ENCODE results near the gene PSMD8. TPM values are rescaled to one million over a fixed set of nuclear protein-coding genes. Genes with fewer than 3 reads are reported as not detected.
"Not testable (repeated sequence)": the region's sequence is repeated elsewhere in the genome, so short reads cannot be mapped to it uniquely, and the experiment has no call there.

Gene PSMD8
- polyA plus RNA-seq, 1 donor, result 138 TPM

DNA sequence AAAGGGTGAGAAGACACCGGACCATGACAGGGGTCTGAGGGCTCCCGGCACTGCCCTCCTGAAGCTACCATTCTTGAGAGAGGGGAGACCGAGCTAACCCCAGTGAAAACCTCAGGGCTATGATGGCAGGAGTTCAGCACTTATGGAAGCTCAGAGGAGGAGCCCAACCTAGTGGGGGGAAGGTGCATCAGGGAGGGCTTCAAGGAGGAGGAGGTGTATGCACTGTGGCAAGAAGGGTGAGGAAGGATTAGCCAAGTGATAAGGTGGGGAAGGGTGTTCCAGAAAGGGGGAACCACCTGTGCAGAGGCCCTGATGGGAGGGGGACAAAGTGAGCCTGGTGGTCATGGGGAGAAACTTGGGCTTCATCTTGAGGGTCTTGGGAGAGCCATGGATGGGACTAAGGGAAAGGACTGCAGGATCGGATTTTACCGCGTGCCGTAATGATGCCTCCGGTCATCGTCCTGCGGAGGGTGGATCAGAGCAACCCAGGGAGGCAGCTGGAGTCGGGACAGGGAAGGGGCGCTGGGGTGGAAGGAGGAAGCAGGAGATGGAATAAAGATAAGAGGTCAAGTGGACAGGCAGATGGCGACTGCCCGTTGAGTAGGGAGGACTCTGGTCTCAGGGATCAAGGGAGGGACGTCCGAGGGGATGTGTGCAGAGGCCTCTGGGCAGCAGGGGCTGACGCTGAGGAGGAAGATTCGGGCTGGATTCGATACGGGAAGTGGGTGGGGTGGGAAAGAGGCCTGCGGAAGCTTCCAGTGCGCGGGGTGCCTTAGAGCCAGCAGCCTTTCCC is 13.3 kb upstream of the PSMD8 start:
- no CpG with 5 or more reads among the region's 23 CpGs for WGBS (ENCODE audit: insufficient coverage, low lambda C conversion rate)
- H3K27ac ChIP-seq (ENCODE audit: low read length), result no peak overlapping the region

DNA sequence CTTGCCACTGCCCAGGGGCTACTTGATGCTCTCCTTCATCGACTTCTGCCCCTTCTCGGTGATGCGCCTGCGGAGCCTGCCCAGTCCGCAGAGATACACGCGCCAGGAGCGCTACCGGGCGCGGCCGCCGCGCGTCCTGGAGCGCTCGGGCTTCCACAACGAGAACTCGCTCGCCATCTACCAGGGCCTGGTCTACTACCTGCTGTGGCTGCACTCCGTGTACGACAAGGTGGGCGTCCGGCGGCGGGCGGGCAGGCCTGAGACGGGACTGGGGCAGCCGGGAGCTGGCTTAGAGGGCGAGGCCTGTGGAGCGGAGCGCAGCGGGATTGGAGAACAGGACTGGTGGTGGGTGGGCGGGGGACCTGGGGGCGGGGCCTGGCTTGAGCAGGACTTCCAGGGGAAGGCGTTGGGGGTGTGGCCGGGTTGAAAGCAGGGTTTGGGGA is 12.7 kb upstream of the PSMD8 start:
- peaks cover 47% of the 10 kb centered on the region for H3K27me3 ChIP-seq (ENCODE audit: control insufficient read depth, insufficient read depth, low read length)
- H3K4me1 ChIP-seq (ENCODE audit: control insufficient read depth, insufficient read depth, low read length), result peaks cover 9% of the 10 kb centered on the region
- H3K4me3 ChIP-seq (ENCODE audit: low read length), result peak overlapping the region; percentile 55
- no peaks in the 10 kb centered on the region for H3K36me3 ChIP-seq (ENCODE audit: control insufficient read depth, insufficient read depth, low read length)
- H3K9me3 ChIP-seq (ENCODE audit: control insufficient read depth, low read depth, low read length), result peaks cover 4% of the 10 kb centered on the region
- H3K27ac ChIP-seq (ENCODE audit: low read length), result no peak overlapping the region
- WGBS (ENCODE audit: insufficient coverage, low lambda C conversion rate), result no CpG with 5 or more reads among the region's 37 CpGs
- peak; percentile 32 to 71 for DNase-seq

More for the DNA sequence above, 13.3 kb upstream of the PSMD8 start:
- H3K36me3 ChIP-seq (ENCODE audit: control insufficient read depth, insufficient read depth, low read length), result no peaks in the 10 kb centered on the region
- H3K4me3 ChIP-seq (ENCODE audit: low read length), result peak overlapping the region; percentile 40
- peaks cover 4% of the 10 kb centered on the region for H3K9me3 ChIP-seq (ENCODE audit: control insufficient read depth, low read depth, low read length)
- DNase-seq, result no peak
- peaks cover 53% of the 10 kb centered on the region for H3K27me3 ChIP-seq (ENCODE audit: control insufficient read depth, insufficient read depth, low read length)
- peaks cover 9% of the 10 kb centered on the region for H3K4me1 ChIP-seq (ENCODE audit: control insufficient read depth, insufficient read depth, low read length)

DNA sequence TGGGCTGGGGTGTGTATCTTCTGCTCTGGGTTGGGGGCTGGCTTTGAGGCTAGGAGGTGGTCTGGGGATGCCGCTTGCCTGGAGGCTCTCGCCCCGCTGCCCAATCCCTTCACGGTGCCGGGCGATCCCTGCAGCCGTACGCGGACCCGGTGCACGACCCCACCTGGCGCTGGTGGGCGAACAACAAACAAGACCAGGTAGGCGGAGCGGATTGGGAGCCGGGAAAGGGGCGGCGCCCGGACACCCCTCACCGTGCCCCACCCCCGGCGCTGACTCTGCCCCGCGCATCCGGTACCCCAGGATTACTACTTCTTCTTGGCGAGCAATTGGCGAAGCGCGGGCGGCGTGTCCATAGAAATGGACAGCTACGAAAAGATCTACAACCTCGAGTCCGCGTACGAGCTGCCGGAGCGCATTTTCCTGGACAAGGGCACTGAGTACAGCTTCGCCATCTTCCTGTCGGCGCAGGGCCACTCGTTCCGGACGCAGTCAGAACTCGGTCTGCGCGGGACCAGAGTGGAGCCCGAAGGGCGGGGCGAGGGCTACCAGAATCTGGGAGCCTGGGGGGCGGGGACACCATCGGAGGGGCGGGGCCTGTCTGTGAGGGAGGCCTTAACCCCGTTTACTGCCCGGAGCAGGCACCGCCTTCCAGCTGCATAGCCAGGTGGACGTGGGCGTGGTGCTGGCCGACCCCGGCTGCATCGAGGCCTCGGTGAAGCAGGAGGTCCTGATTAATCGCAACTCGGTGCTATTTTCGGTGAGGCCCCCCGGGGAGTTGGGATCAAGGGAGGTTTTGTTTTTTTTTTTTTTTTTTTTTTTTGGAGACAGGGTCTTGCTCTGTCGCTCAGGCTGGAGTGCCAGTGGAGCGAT is 12.1 kb upstream of the PSMD8 start:
- no peak overlapping the region for H3K27ac ChIP-seq (ENCODE audit: low read length)
- H3K9me3 ChIP-seq (ENCODE audit: control insufficient read depth, low read depth, low read length), result peaks cover 4% of the 10 kb centered on the region
- DNase-seq, result peak; percentile 29 to 57
- H3K36me3 ChIP-seq (ENCODE audit: control insufficient read depth, insufficient read depth, low read length), result no peaks in the 10 kb centered on the region
- H3K27me3 ChIP-seq (ENCODE audit: control insufficient read depth, insufficient read depth, low read length), result peaks cover 41% of the 10 kb centered on the region
- no CpG with 5 or more reads among the region's 68 CpGs for WGBS (ENCODE audit: insufficient coverage, low lambda C conversion rate)
- H3K4me3 ChIP-seq (ENCODE audit: low read length), result peak overlapping the region; percentile 55
- H3K4me1 ChIP-seq (ENCODE audit: control insufficient read depth, insufficient read depth, low read length), result peaks cover 9% of the 10 kb centered on the region

DNA sequence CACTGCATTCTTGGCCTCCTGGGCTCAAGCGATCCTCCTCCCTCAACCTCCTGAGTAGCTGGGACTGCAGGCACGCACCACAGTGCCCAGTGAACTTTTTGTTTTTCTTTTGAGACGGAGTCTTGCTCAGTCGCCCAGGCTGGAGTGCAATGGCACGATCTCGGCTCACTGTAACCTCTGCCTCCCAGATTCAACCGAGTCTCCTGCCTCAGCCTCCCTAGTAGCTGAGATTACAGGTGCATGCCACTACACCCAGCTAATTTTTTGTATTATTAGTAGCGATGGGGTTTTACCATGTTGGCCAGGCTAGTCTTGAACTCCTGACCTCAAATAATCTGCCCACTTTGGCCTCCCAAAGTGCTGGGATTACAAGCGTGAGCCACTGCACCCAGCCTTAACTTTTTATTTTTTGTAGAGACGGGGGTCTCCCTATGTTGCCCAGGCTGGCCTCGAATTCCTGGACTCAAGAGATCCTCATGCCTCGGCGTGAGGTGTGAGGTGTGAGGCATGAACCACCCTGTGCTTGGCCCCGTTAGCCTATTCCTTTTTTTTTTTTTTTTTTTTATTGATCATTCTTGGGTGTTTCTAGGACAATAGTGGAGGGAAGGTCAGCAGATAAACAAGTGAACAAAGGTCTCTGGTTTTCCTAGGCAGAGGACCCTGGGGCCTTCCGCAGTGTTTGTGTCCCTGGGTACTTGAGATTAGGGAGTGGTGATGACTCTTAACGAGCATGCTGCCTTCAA is 11.3 kb upstream of the PSMD8 start:
- not testable (repeated sequence) for H3K4me3 ChIP-seq (ENCODE audit: low read length); H3K36me3 ChIP-seq (ENCODE audit: control insufficient read depth, insufficient read depth, low read length); DNase-seq; H3K9me3 ChIP-seq (ENCODE audit: control insufficient read depth, low read depth, low read length); H3K4me1 ChIP-seq (ENCODE audit: control insufficient read depth, insufficient read depth, low read length); H3K27ac ChIP-seq (ENCODE audit: low read length)
- WGBS (ENCODE audit: insufficient coverage, low lambda C conversion rate), result no CpG with 5 or more reads among the region's 16 CpGs
- H3K27me3 ChIP-seq (ENCODE audit: control insufficient read depth, insufficient read depth, low read length), result peaks cover 37% of the 10 kb centered on the region

DNA sequence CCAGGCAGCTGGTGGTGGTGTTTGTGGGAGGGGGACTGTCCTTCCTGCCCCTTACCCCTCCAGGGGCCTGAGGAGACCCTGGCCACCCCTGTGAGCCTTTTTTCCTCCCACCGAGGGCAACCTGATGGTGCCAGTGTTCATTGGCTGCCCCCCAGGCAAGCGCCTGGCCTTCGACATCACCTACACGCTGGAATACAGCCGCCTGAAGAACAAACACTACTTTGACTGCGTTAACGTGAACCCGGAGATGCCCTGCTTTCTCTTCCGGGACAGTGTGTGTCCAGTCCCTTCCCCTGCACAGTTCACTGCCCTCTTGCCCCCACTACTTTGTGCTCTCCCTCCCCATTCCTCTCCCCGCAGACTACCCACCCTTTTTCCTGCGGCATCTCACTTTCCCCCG is 7.3 kb upstream of the PSMD8 start:
- Histone ChIP-seq H3K9me3 (ENCODE audit: control insufficient read depth, low read depth, low read length) (peaks cover 4% of the 10 kb centered on the region), H3K27me3 (ENCODE audit: control insufficient read depth, insufficient read depth, low read length) (peaks cover 1% of the 10 kb centered on the region), H3K4me1 (ENCODE audit: control insufficient read depth, insufficient read depth, low read length) (peaks cover 7% of the 10 kb centered on the region), H3K27ac (ENCODE audit: low read length) (no peak overlapping the region), H3K36me3 (ENCODE audit: control insufficient read depth, insufficient read depth, low read length) (no peaks in the 10 kb centered on the region), H3K4me3 (ENCODE audit: low read length) (no peak overlapping the region)
- 58% methylated on average over 3 of the region's 12 CpGs for WGBS (ENCODE audit: insufficient coverage, low lambda C conversion rate)
- DNase-seq, result no peak

DNA sequence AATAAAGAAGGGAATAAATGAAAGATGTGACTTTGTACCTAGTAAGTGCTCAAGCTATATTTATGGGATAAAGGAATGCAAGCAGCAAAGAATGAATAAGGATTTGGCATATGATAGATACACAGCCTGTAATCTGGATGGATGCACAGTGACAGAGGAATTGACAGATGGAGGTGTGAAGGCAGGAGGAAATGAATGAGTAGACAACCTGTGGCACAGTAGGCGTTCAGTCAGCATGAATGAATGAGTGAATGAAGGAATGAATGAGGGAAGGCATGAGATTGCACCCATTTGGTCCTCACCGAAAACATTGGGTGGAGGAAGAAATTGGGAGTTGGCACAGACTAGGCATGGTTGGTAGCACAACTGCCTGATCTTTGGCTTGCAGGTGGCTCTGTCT is 4.8 kb upstream of the PSMD8 start:
- H3K9me3 ChIP-seq (ENCODE audit: control insufficient read depth, low read depth, low read length), result peaks cover 1% of the 10 kb centered on the region
- H3K27ac ChIP-seq (ENCODE audit: low read length), result no peak overlapping the region
- no CpG with 5 or more reads among the region's 2 CpGs for WGBS (ENCODE audit: insufficient coverage, low lambda C conversion rate)
- H3K4me1 ChIP-seq (ENCODE audit: control insufficient read depth, insufficient read depth, low read length), result no peaks in the 10 kb centered on the region
- no peak for DNase-seq
- H3K27me3 ChIP-seq (ENCODE audit: control insufficient read depth, insufficient read depth, low read length), result no peaks in the 10 kb centered on the region
- H3K4me3 ChIP-seq (ENCODE audit: low read length), result no peak overlapping the region
- H3K36me3 ChIP-seq (ENCODE audit: control insufficient read depth, insufficient read depth, low read length), result no peaks in the 10 kb centered on the region

DNA sequence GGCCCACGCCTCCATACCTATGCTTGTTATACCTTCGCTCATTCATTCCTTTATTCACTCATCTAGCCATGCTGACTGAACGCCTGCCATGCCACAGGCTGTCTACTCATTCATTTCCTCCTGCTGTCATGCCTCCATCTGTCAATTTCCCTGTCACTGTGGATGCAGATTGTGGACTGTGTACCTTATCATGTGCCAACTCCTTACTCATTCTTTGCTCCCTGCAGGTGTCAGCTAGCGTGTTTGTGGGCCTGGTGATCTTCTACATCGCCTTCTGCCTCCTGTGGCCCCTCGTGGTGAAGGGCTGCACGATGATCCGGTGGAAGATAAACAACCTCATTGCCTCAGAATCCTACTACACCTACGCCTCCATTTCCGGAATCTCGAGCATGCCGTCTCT is 4.1 kb upstream of the PSMD8 start:
- H3K4me3 ChIP-seq (ENCODE audit: low read length), result no peak overlapping the region
- no peaks in the 10 kb centered on the region for H3K9me3 ChIP-seq (ENCODE audit: control insufficient read depth, low read depth, low read length)
- DNase-seq, result no peak
- H3K27me3 ChIP-seq (ENCODE audit: control insufficient read depth, insufficient read depth, low read length), result no peaks in the 10 kb centered on the region
- no peaks in the 10 kb centered on the region for H3K36me3 ChIP-seq (ENCODE audit: control insufficient read depth, insufficient read depth, low read length)
- no CpG with 5 or more reads among the region's 12 CpGs for WGBS (ENCODE audit: insufficient coverage, low lambda C conversion rate)
- H3K4me1 ChIP-seq (ENCODE audit: control insufficient read depth, insufficient read depth, low read length), result peaks cover under 1% of the 10 kb centered on the region
- no peak overlapping the region for H3K27ac ChIP-seq (ENCODE audit: low read length)

DNA sequence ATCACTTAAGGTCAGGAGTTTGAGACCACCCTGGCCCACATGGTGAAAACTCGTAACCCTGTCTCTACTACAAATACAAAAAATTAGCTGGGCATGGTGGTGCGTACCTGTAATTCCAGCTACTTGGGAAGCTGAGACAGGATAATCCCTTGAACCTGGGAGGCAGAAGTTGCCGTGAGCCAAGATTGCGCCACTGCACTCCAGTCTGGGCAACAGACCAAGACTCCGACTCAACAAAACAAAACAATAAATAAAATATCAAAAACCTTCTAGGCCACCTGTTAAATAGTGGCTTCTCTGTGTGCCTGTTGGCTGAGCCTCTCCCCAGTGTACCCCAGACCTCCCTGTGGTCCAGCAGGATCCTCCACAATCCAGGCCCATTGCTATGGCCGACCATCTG is 3.3 kb upstream of the PSMD8 start:
- H3K27me3 ChIP-seq (ENCODE audit: control insufficient read depth, insufficient read depth, low read length), result no peaks in the 10 kb centered on the region
- no peaks in the 10 kb centered on the region for H3K9me3 ChIP-seq (ENCODE audit: control insufficient read depth, low read depth, low read length)
- H3K4me1 ChIP-seq (ENCODE audit: control insufficient read depth, insufficient read depth, low read length), result peaks cover 8% of the 10 kb centered on the region
- no CpG with 5 or more reads among the region's 6 CpGs for WGBS (ENCODE audit: insufficient coverage, low lambda C conversion rate)
- no peak overlapping the region for H3K27ac ChIP-seq (ENCODE audit: low read length)
- H3K36me3 ChIP-seq (ENCODE audit: control insufficient read depth, insufficient read depth, low read length), result peaks cover 1% of the 10 kb centered on the region
- H3K4me3 ChIP-seq (ENCODE audit: low read length), result no peak overlapping the region
- DNase-seq, result no peak

DNA sequence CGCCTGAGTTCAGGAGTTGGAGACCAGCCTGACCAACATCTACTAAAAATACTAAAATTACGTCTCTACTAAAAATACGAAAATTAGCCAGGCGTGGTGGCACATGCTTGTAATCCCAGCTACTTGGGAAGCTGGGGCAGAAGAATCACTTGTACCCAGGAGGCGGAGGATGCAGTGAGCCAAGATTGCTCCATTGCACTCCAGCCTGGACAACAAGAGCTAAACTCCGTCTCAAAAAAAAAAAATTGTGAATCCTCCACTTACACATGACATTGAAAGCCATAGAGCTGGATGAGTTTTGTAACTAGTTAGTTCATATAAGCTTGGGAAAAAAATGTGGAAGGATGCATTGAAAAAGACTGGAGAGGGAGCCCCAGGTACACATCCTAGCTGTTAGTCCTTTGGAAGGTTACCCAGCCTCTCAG is 452 bp upstream of the PSMD8 start:
- DNase-seq, result no peak
- no CpG with 5 or more reads among the region's 6 CpGs for WGBS (ENCODE audit: insufficient coverage, low lambda C conversion rate)
- peak overlapping the region; percentile 49 for H3K4me3 ChIP-seq (ENCODE audit: low read length)
- peaks cover 17% of the 10 kb centered on the region for H3K36me3 ChIP-seq (ENCODE audit: control insufficient read depth, insufficient read depth, low read length)
- H3K9me3 ChIP-seq (ENCODE audit: control insufficient read depth, low read depth, low read length), result no peaks in the 10 kb centered on the region
- peaks cover 11% of the 10 kb centered on the region for H3K4me1 ChIP-seq (ENCODE audit: control insufficient read depth, insufficient read depth, low read length)
- H3K27ac ChIP-seq (ENCODE audit: low read length), result peak overlapping the region; percentile 89
- H3K27me3 ChIP-seq (ENCODE audit: control insufficient read depth, insufficient read depth, low read length), result no peaks in the 10 kb centered on the region

DNA sequence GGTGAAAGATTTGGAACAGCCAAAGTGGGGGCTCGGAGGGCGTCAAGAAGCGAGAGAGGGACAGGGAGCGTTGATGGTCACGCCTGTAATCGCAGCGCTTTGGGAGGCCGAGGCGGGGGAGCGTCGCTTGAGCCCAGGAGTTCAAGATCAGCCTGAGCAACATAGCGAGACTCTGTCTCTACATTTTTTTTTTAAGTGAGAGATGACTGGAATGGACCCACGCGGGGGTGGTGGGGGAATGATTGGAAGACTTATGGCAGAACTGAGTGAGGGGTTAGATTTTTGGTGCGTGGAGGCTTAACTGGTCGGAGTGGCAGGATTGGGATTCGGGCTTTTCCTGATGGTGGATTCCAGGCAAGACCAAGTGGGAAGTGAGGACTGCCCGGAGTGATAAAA is 725 bp downstream of the PSMD8 start:
- Histone ChIP-seq H3K36me3 (ENCODE audit: control insufficient read depth, insufficient read depth, low read length) (peaks cover 25% of the 10 kb centered on the region), H3K4me3 (ENCODE audit: low read length) (peak overlapping the region; percentile 75), H3K27ac (ENCODE audit: low read length) (peak overlapping the region; percentile 88), H3K27me3 (ENCODE audit: control insufficient read depth, insufficient read depth, low read length) (no peaks in the 10 kb centered on the region), H3K4me1 (ENCODE audit: control insufficient read depth, insufficient read depth, low read length) (peaks cover 11% of the 10 kb centered on the region), H3K9me3 (ENCODE audit: control insufficient read depth, low read depth, low read length) (no peaks in the 10 kb centered on the region)
- WGBS (ENCODE audit: insufficient coverage, low lambda C conversion rate), result no CpG with 5 or more reads among the region's 18 CpGs
- no peak for DNase-seq

Data from large intestine (tissue), 3 donors.